ENCODE results near the gene SBF1.
"Not testable (repeated sequence)": the region's sequence is repeated elsewhere in the genome, so short reads cannot be mapped to it uniquely, and the experiment has no call there.

The SBF1 gene

GRCh38 chr22:50422046-50422445 lies 52.8 kb downstream of the SBF1 start:
- no peak for FAIRE-seq

GRCh38 chr22:50420581-50420980 lies 54.3 kb downstream of the SBF1 start:
- no peak for FAIRE-seq

GRCh38 chr22:50420015-50420414 lies 54.8 kb downstream of the SBF1 start:
- no peak for FAIRE-seq

GRCh38 chr22:50419116-50419515 lies 55.7 kb downstream of the SBF1 start:
- no peak for FAIRE-seq

- FAIRE-seq, result no peak
Observed at GRCh38 chr22:50418624-50419023, 56.2 kb downstream of the SBF1 start.

GRCh38 chr22:50417411-50418210 lies 57.2 kb downstream of the SBF1 start:
- no peak for FAIRE-seq

GRCh38 chr22:50416996-50417395 lies 57.8 kb downstream of the SBF1 start:
- FAIRE-seq, result no peak

GRCh38 chr22:50415426-50415825 lies 59.4 kb downstream of the SBF1 start:
- no peak for FAIRE-seq

GRCh38 chr22:50414476-50415248 lies 60.2 kb downstream of the SBF1 start:
- no peak for FAIRE-seq

- not testable (repeated sequence) for FAIRE-seq
Observed at GRCh38 chr22:50408954-50409353, 65.9 kb downstream of the SBF1 start.

GRCh38 chr22:50408311-50408710 lies 66.5 kb downstream of the SBF1 start:
- FAIRE-seq, result no peak

- no peak for FAIRE-seq
Observed at GRCh38 chr22:50406416-50407170, 68.2 kb downstream of the SBF1 start.

GRCh38 chr22:50403701-50404101 lies 71.1 kb downstream of the SBF1 start:
- no peak for FAIRE-seq

GRCh38 chr22:50401907-50402306 lies 72.9 kb downstream of the SBF1 start:
- no peak for FAIRE-seq

- no peak for FAIRE-seq
Observed at GRCh38 chr22:50400931-50401330, 73.9 kb downstream of the SBF1 start.

GRCh38 chr22:50400406-50400805 lies 74.4 kb downstream of the SBF1 start:
- FAIRE-seq, result no peak

GRCh38 chr22:50399751-50400331 lies 75.0 kb downstream of the SBF1 start:
- FAIRE-seq, result no peak

- no peak for FAIRE-seq
Observed at GRCh38 chr22:50398831-50399648, 75.8 kb downstream of the SBF1 start.

GRCh38 chr22:50397371-50398060 lies 77.3 kb downstream of the SBF1 start:
- FAIRE-seq, result not testable (repeated sequence)

GRCh38 chr22:50396751-50397370 lies 78.0 kb downstream of the SBF1 start:
- FAIRE-seq, result no peak

Measured in TTC549 (cell line).